ENCODE measurements around the gene LIMK2. TPM values are rescaled to one million over a fixed set of nuclear protein-coding genes. Genes with fewer than 3 reads are reported as not detected.
"Not testable (repeated sequence)": the region's sequence is repeated elsewhere in the genome, so short reads cannot be mapped to it uniquely, and the experiment has no call there.

The LIMK2 gene
- total RNA-seq, 1 experiment from 2014 or later, result 126 TPM

GRCh38 chr22:31193092-31193491 lies 19.0 kb upstream of the LIMK2 start:
- no peak overlapping the region for H3K4me3 Mint-ChIP-seq (ENCODE audit: unreplicated experiment)
- H3K9me3 Mint-ChIP-seq (ENCODE audit: unreplicated experiment), result no peaks in the 10 kb centered on the region
- H3K4me1 Mint-ChIP-seq (ENCODE audit: insufficient read depth, unreplicated experiment), result peaks cover 17% of the 10 kb centered on the region
- H3K27me3 Mint-ChIP-seq (ENCODE audit: insufficient read depth, unreplicated experiment), result no peaks in the 10 kb centered on the region
- intact Hi-C loops (cut with micrococcal nuclease), result no loop called here
- BruUV-seq (replicated peaks), result no TSS peak
- peaks cover 79% of the 10 kb centered on the region for H3K36me3 Mint-ChIP-seq (ENCODE audit: insufficient read depth, unreplicated experiment)
- no peak for DNase-seq (ENCODE audit: unreplicated experiment)
- POLR2A ChIA-PET, result interaction anchor here (0.6 to 6.1 kb wide), 12 partner anchors 9 to 256 kb away, joined by 3 to 100 read pairs (median 6); partner anchors contain the start of genes LIMK2, PIK3IP1 and RNF185
- peak overlapping the region; percentile 88 for H3K27ac Mint-ChIP-seq (ENCODE audit: low read depth, unreplicated experiment)
- CTCF ChIA-PET, result interaction anchor here (0.6 to 3.9 kb wide), 12 partner anchors 8 to 85 kb away, joined by 3 to 33 read pairs (median 3); partner anchors contain the start of genes LIMK2 and SELENOM
- no peak for TF ChIP-seq CTCF (IDR thresholded peaks at IDR 0.05; ENCODE audit: unreplicated experiment)

- H3K27me3 Mint-ChIP-seq (ENCODE audit: insufficient read depth, unreplicated experiment); DNase-seq (ENCODE audit: unreplicated experiment); BruUV-seq (replicated peaks); H3K27ac Mint-ChIP-seq (ENCODE audit: low read depth, unreplicated experiment); H3K9me3 Mint-ChIP-seq (ENCODE audit: unreplicated experiment); H3K4me3 Mint-ChIP-seq (ENCODE audit: unreplicated experiment); intact Hi-C loops (cut with micrococcal nuclease): not testable (repeated sequence)
- peaks cover 17% of the 10 kb centered on the region for H3K4me1 Mint-ChIP-seq (ENCODE audit: insufficient read depth, unreplicated experiment)
- CTCF ChIA-PET, result interaction anchor here (2.0 kb wide), 1 partner anchor 87 kb away, joined by 10 read pairs; the partner anchor contains the start of gene SELENOM
- POLR2A ChIA-PET, result interaction anchor here (6.1 kb wide), 1 partner anchor 18 kb away, joined by 100 read pairs; no protein-coding TSS in a partner anchor
- peaks cover 78% of the 10 kb centered on the region for H3K36me3 Mint-ChIP-seq (ENCODE audit: insufficient read depth, unreplicated experiment)
Measured at GRCh38 chr22:31194681-31195080, 17.4 kb upstream of the LIMK2 start.

GRCh38 chr22:31199187-31199586 lies 12.9 kb upstream of the LIMK2 start:
- no peaks in the 10 kb centered on the region for H3K9me3 Mint-ChIP-seq (ENCODE audit: unreplicated experiment)
- H3K36me3 Mint-ChIP-seq (ENCODE audit: insufficient read depth, unreplicated experiment), result peaks cover 74% of the 10 kb centered on the region
- intact Hi-C loops (cut with micrococcal nuclease), result no loop called here

GRCh38 chr22:31204352-31204984 lies 7.6 kb upstream of the LIMK2 start:
- H3K4me1 Mint-ChIP-seq (ENCODE audit: insufficient read depth, unreplicated experiment); DNase-seq (ENCODE audit: unreplicated experiment); H3K9me3 Mint-ChIP-seq (ENCODE audit: unreplicated experiment); H3K27ac Mint-ChIP-seq (ENCODE audit: low read depth, unreplicated experiment); intact Hi-C loops (cut with micrococcal nuclease); CTCF ChIA-PET; H3K27me3 Mint-ChIP-seq (ENCODE audit: insufficient read depth, unreplicated experiment); POLR2A ChIA-PET; BruUV-seq (replicated peaks); H3K4me3 Mint-ChIP-seq (ENCODE audit: unreplicated experiment): not testable (repeated sequence)
- peaks cover 61% of the 10 kb centered on the region for H3K36me3 Mint-ChIP-seq (ENCODE audit: insufficient read depth, unreplicated experiment)

More at GRCh38 chr22:31199187-31199586, 12.9 kb upstream of the LIMK2 start:
- no TSS peak for BruUV-seq (replicated peaks)
- CTCF ChIA-PET, result interaction anchor here (0.6 to 5.0 kb wide), 4 partner anchors 13 to 183 kb away, joined by 3 to 30 read pairs (median 4); partner anchors contain the start of genes LIMK2 and SELENOM
- no peaks in the 10 kb centered on the region for H3K4me1 Mint-ChIP-seq (ENCODE audit: insufficient read depth, unreplicated experiment)
- POLR2A ChIA-PET, result no interaction called here
- no peak for DNase-seq (ENCODE audit: unreplicated experiment)
- H3K27ac Mint-ChIP-seq (ENCODE audit: low read depth, unreplicated experiment), result no peak overlapping the region
- no peaks in the 10 kb centered on the region for H3K27me3 Mint-ChIP-seq (ENCODE audit: insufficient read depth, unreplicated experiment)
- no peak for TF ChIP-seq CTCF (IDR thresholded peaks at IDR 0.05; ENCODE audit: unreplicated experiment)
- H3K4me3 Mint-ChIP-seq (ENCODE audit: unreplicated experiment), result no peak overlapping the region

GRCh38 chr22:31205059-31205458 lies 7.0 kb upstream of the LIMK2 start:
- H3K9me3 Mint-ChIP-seq (ENCODE audit: unreplicated experiment); H3K4me1 Mint-ChIP-seq (ENCODE audit: insufficient read depth, unreplicated experiment); H3K27me3 Mint-ChIP-seq (ENCODE audit: insufficient read depth, unreplicated experiment); CTCF ChIA-PET; H3K4me3 Mint-ChIP-seq (ENCODE audit: unreplicated experiment); H3K27ac Mint-ChIP-seq (ENCODE audit: low read depth, unreplicated experiment); BruUV-seq (replicated peaks); POLR2A ChIA-PET; intact Hi-C loops (cut with micrococcal nuclease); DNase-seq (ENCODE audit: unreplicated experiment): not testable (repeated sequence)
- peaks cover 59% of the 10 kb centered on the region for H3K36me3 Mint-ChIP-seq (ENCODE audit: insufficient read depth, unreplicated experiment)

- DNase-seq (ENCODE audit: unreplicated experiment); H3K9me3 Mint-ChIP-seq (ENCODE audit: unreplicated experiment); H3K27me3 Mint-ChIP-seq (ENCODE audit: insufficient read depth, unreplicated experiment); H3K4me3 Mint-ChIP-seq (ENCODE audit: unreplicated experiment); intact Hi-C loops (cut with micrococcal nuclease): not testable (repeated sequence)
- CTCF ChIA-PET, result interaction anchor here (1.5 to 3.9 kb wide), 3 partner anchors 25 to 67 kb away, joined by 5 to 29 read pairs (median 10); no protein-coding TSS in a partner anchor
- POLR2A ChIA-PET, result interaction anchor here (1.5 to 2.5 kb wide), 5 partner anchors 12 to 107 kb away, joined by 4 to 14 read pairs (median 7); no protein-coding TSS in a partner anchor
- H3K4me1 Mint-ChIP-seq (ENCODE audit: insufficient read depth, unreplicated experiment), result peaks cover 16% of the 10 kb centered on the region
- TSS peak; percentile 32 for BruUV-seq (replicated peaks)
- peak overlapping the region; percentile 75 for H3K27ac Mint-ChIP-seq (ENCODE audit: low read depth, unreplicated experiment)
- peaks cover 54% of the 10 kb centered on the region for H3K36me3 Mint-ChIP-seq (ENCODE audit: insufficient read depth, unreplicated experiment)
Measured at GRCh38 chr22:31206460-31206859, 5.6 kb upstream of the LIMK2 start.

Data from MCF 10A (cell line).